Activated B cell treated with CpG ODN at 0.5 μM for 24 hours (primary cell): ENCODE data around the gene PSD. TPM values are rescaled to one million over a fixed set of nuclear protein-coding genes. Genes with fewer than 3 reads are reported as not detected.

Experiments used
- ATAC-seq: fragments of 200-7000 bp; cut with Tn5 transposase; one replicate; pipeline ENCODE4 v1.10.0; 2021; ENCODE audit warnings: low read depth, mild to moderate bottlenecking, moderate library complexity
- CTCF ChIA-PET: fragments of 350-600 bp; sonication (Branson Sonifier 250); formaldehyde crosslinking; loops from one replicate; lab custom pipeline; 2021; ENCODE audit warnings: antibody characterized with exemption; lab: Charles Lee
- POLR2A ChIA-PET: fragments of 350-600 bp; sonication (Branson Sonifier 250); formaldehyde crosslinking; loops from one replicate; lab custom pipeline; 2021; ENCODE audit warnings: antibody characterized with exemption; lab: Charles Lee
- DNase-seq: peaks from one replicate; pipeline ENCODE4 v3.0.0; 2022
- H3K27ac Mint-ChIP-seq: one replicate; pipeline ENCODE4 v1.8.0; 2020; ENCODE audit warnings: mixed read lengths
- H3K27me3 Mint-ChIP-seq: one replicate; pipeline ENCODE4 v1.8.0; 2021; ENCODE audit warnings: mixed read lengths
- H3K36me3 Mint-ChIP-seq: one replicate; pipeline ENCODE4 v1.8.0; 2021; ENCODE audit warnings: low read depth, mixed read lengths
- H3K4me1 Mint-ChIP-seq: one replicate; pipeline ENCODE4 v1.8.0; 2021; ENCODE audit warnings: mixed read lengths
- H3K4me3 Mint-ChIP-seq: one replicate; pipeline ENCODE4 v1.8.0; 2020; ENCODE audit warnings: mild to moderate bottlenecking, mixed read lengths
- H3K9me3 Mint-ChIP-seq: one replicate; pipeline ENCODE4 v1.8.0; 2020; ENCODE audit warnings: mixed read lengths
- CTCF ChIP-seq: fragments of 200-600 bp; IDR thresholded peaks from one replicate; pipeline ENCODE4 v1.8.0; 2022; ENCODE audit warnings: antibody characterized with exemption, mild to moderate bottlenecking
- intact Hi-C: fragments of 100-400 bp; cut with micrococcal nuclease; formaldehyde crosslinking; loops from one replicate; pipeline ENCODE4 v1.15.1; 2024
- total RNA-seq: library from RNA; stranded (reverse); gene quantifications from 2 replicates; pipeline ENCODE4 v1.2.3, GENCODE V29; 2022

The PSD gene
- total RNA-seq, 1 donor from 2014 or later: 1.5 TPM

DNA sequence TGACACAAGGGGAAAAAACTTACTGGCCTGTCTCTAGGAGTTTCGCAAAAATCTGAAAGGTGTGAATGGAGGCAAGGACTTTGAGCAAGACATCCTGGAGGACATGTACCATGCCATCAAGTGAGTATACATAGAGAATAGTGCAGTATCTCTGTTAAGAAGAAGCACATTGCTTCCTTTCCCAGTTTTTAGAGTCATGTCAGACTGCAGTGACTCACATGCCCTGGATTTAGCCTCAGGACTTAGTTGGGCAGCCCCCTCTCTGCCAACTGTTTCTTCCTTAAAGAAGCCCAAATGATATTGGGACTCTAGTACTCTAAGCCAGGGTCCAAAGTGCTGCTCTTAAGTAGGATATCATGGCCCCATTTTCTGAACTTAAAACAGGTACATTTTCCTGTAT is 51.1 kb downstream of the PSD start:
- ChIA-PET POLR2A (no interaction called here), CTCF (no interaction called here)
- Mint-ChIP-seq H3K36me3 (peaks cover 91% of the 10 kb centered on the region), H3K27me3 (no peaks in the 10 kb centered on the region), H3K4me1 (no peaks in the 10 kb centered on the region), H3K27ac (no peak overlapping the region), H3K4me3 (no peak overlapping the region), H3K9me3 (no peaks in the 10 kb centered on the region)
- DNase-seq: no peak
- TF ChIP-seq CTCF: no peak
- intact Hi-C loops: no loop called here
- no peak for ATAC-seq

DNA sequence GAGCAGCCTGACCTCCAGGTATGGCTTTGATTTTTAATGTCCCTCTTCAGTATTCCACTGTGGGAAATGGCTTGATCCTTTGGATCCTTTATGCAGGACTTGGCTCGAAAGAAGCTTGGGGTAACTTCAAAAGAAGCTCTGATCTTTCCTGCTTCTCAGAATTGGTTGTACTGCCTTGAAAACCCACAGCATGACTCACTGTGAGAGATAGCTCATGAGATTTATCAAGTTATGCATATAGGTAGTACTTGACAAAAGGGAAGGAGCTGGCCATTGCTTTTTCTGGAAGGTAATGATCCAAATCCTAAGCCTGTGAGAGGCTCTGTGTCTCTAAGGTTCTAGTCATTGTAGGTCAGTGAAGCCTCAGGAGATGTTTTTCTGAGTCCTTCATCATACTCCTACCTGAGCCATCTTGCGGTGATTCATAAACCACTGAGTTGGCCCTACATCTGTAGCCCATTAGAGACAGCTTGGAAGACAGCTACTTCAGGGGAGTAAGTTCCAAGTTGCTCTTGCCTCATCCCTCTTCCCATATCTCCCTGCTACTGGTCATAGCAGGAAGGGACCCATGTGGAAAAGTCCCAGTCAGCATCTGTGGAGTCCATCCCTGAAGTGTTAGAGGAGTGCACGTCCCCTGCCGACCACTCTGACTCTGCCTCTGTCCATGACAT is 59.7 kb downstream of the PSD start:
- no peak for ATAC-seq

DNA sequence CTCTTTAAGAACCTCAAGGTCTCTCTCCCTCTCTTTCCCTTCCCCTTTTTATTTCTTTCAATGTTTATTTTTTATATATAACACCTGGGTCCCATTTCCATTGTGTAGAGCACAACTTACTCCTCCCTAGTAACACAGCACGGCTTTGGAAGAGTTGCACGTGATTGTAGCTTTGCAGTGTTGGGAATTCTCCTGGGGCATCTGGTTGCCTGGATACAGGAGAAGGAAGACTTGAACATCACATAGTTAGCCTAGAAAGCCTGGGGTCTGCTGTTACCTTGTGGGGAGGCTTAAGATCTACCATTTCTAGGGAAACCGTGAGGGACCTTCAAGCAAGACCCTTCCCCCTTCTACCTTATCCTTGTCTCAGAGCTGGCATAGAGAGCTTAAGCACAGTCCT is 64.1 kb downstream of the PSD start:
- Mint-ChIP-seq H3K4me1 (no peaks in the 10 kb centered on the region), H3K9me3 (no peaks in the 10 kb centered on the region), H3K27ac (no peak overlapping the region), H3K4me3 (no peak overlapping the region), H3K27me3 (no peaks in the 10 kb centered on the region), H3K36me3 (peaks cover 79% of the 10 kb centered on the region)
- DNase-seq: no peak
- CTCF ChIA-PET: interaction anchor here (1.0 to 10.8 kb wide), 7 partner anchors 9 to 229 kb away, joined by 3 to 232 read pairs (median 4); no protein-coding TSS in a partner anchor
- intact Hi-C loops: no loop called here
- no peak for ATAC-seq
- POLR2A ChIA-PET: no interaction called here
- TF ChIP-seq CTCF: no peak

More for the DNA sequence above, 59.7 kb downstream of the PSD start:
- Mint-ChIP-seq H3K9me3 (no peaks in the 10 kb centered on the region), H3K4me1 (no peaks in the 10 kb centered on the region), H3K27me3 (no peaks in the 10 kb centered on the region), H3K27ac (no peak overlapping the region), H3K4me3 (no peak overlapping the region), H3K36me3 (peaks cover 91% of the 10 kb centered on the region)
- TF ChIP-seq CTCF: no peak
- intact Hi-C loops: no loop called here
- DNase-seq: no peak
- CTCF ChIA-PET: interaction anchor here (0.9 to 2.6 kb wide), 2 partner anchors 7 to 128 kb away, joined by 3 to 7 read pairs; no protein-coding TSS in a partner anchor
- POLR2A ChIA-PET: interaction anchor here (0.5 kb wide), 1 partner anchor 352 kb away, joined by 3 read pairs; no protein-coding TSS in a partner anchor

Other genes starting within 250 kb of the PSD start
- gene ELOVL3, start 192.5 kb downstream of the PSD start, total RNA-seq: not detected in 2 replicates
- gene PITX3, start 177.3 kb downstream of the PSD start, total RNA-seq: not detected in 2 replicates
- gene GBF1, start 173.3 kb downstream of the PSD start, total RNA-seq: 40.8 and 44.3 TPM in 2 replicates
- 550 and 622 TPM in 2 replicates for gene NFKB2, start 23.1 kb downstream of the PSD start, total RNA-seq
- 15.7 and 18.9 TPM in 2 replicates for gene FBXL15, start 2.1 kb upstream of the PSD start, total RNA-seq
- gene CUEDC2, start 13.8 kb upstream of the PSD start, total RNA-seq: 43.7 and 46.0 TPM in 2 replicates
- gene C10orf95, start 32.8 kb upstream of the PSD start, total RNA-seq: 0.35 and 0.51 TPM in 2 replicates
- 55.1 and 71.9 TPM in 2 replicates for gene ACTR1A, start 83.9 kb upstream of the PSD start, total RNA-seq
- 5.7 and 7.4 TPM in 2 replicates for gene SUFU, start 85.2 kb upstream of the PSD start, total RNA-seq
- 48.2 and 52.5 TPM in 2 replicates for gene TRIM8, start 225.7 kb upstream of the PSD start, total RNA-seq